Activated gamma-delta T cell treated with anti-CD3 and anti-CD28 coated beads, Interleukin-2, amount 50 U/mL, for 16 hours (primary cell): ENCODE results near the gene KRTAP4-8.
"Not testable (repeated sequence)": the region's sequence is repeated elsewhere in the genome, so short reads cannot be mapped to it uniquely, and the experiment has no call there.

Experiments
- DNase-seq: peaks from one replicate; pipeline ENCODE4 v3.0.0-alpha.2; 2020; ENCODE audit warnings: low read depth

Gene KRTAP4-8

GRCh38 chr17:41065016-41065689 lies 32.8 kb downstream of the KRTAP4-8 start:
- not testable (repeated sequence) for DNase-seq

GRCh38 chr17:41064301-41064700 lies 33.6 kb downstream of the KRTAP4-8 start:
- no peak for DNase-seq

- DNase-seq, result no peak
These were observed 34.5 kb downstream of the KRTAP4-8 start for GRCh38 chr17:41063449-41063848.

- no peak for DNase-seq
These were observed 36.0 kb downstream of the KRTAP4-8 start for GRCh38 chr17:41061964-41062363.

GRCh38 chr17:41060052-41060604 lies 37.8 kb downstream of the KRTAP4-8 start, which contains the start of gene KRTAP2-3:
Gene KRTAP2-3, minus strand, starts transcription at chr17:41060114. Its CDS starts 64 bp downstream, at chr17:41060050.
- DNase-seq, result no peak

GRCh38 chr17:41059276-41060051 lies 38.5 kb downstream of the KRTAP4-8 start:
- not testable (repeated sequence) for DNase-seq

GRCh38 chr17:41058741-41059140 lies 39.2 kb downstream of the KRTAP4-8 start:
- no peak for DNase-seq

GRCh38 chr17:41057547-41057946 lies 40.4 kb downstream of the KRTAP4-8 start:
- no peak for DNase-seq

GRCh38 chr17:41055130-41055529 lies 42.8 kb downstream of the KRTAP4-8 start, which contains the start of gene KRTAP2-2:
Gene KRTAP2-2, minus strand, starts transcription at chr17:41055230. Its CDS starts 19 bp downstream, at chr17:41055211.
- not testable (repeated sequence) for DNase-seq

GRCh38 chr17:41054556-41054955 lies 43.4 kb downstream of the KRTAP4-8 start:
- not testable (repeated sequence) for DNase-seq

GRCh38 chr17:41054025-41054424 lies 43.9 kb downstream of the KRTAP4-8 start:
- no peak for DNase-seq

- DNase-seq, result no peak
These were observed 45.4 kb downstream of the KRTAP4-8 start for GRCh38 chr17:41052566-41052965.

- DNase-seq, result no peak
These were observed 48.8 kb downstream of the KRTAP4-8 start for GRCh38 chr17:41049110-41049509.

GRCh38 chr17:41048441-41048840 lies 49.5 kb downstream of the KRTAP4-8 start:
- no peak for DNase-seq
